Osteocyte (in vitro differentiated cells): ENCODE results near the gene RFNG. TPM values are rescaled to one million over a fixed set of nuclear protein-coding genes. Genes with fewer than 3 reads are reported as not detected.
"Not testable (repeated sequence)": the region's sequence is repeated elsewhere in the genome, so short reads cannot be mapped to it uniquely, and the experiment has no call there.

Experiments used
- DNase-seq: peaks from one replicate; pipeline ENCODE4 v3.0.0; 2021; ENCODE audit warnings: mixed read lengths; ENCODE audit not compliant: unreplicated experiment; ENCODE audit errors: extremely low spot score
- H3K27ac Mint-ChIP-seq: one replicate; pipeline ENCODE4 v1.8.0; 2021; ENCODE audit warnings: mild to moderate bottlenecking, mixed read lengths; ENCODE audit not compliant: unreplicated experiment
- H3K27me3 Mint-ChIP-seq: one replicate; pipeline ENCODE4 v1.8.0; 2021; ENCODE audit warnings: mixed read lengths; ENCODE audit not compliant: unreplicated experiment
- H3K36me3 Mint-ChIP-seq: one replicate; pipeline ENCODE4 v1.8.0; 2021; ENCODE audit warnings: mixed read lengths; ENCODE audit not compliant: unreplicated experiment
- H3K4me1 Mint-ChIP-seq: one replicate; pipeline ENCODE4 v1.8.0; 2021; ENCODE audit warnings: mixed read lengths; ENCODE audit not compliant: unreplicated experiment
- H3K4me3 Mint-ChIP-seq: one replicate; pipeline ENCODE4 v1.8.0; 2021; ENCODE audit warnings: mild to moderate bottlenecking, moderate library complexity, mixed read lengths; ENCODE audit not compliant: unreplicated experiment
- H3K9me3 Mint-ChIP-seq: one replicate; pipeline ENCODE4 v1.8.0; 2021; ENCODE audit warnings: mixed read lengths; ENCODE audit not compliant: unreplicated experiment
- total RNA-seq: library from RNA; stranded (reverse); gene quantifications from 2 replicates; pipeline ENCODE4 v1.2.1, GENCODE V29; 2021
- TF ChIP-seq, protein P1 (sequence below): fragments of 200-600 bp; sonication (generic); IDR thresholded peaks from 2 replicates; pipeline ENCODE4 v1.5.0; 2021; ENCODE audit warnings: antibody characterized with exemption, mild to moderate bottlenecking, moderate library complexity

Gene RFNG
- total RNA-seq, 1 donor from 2014 or later: 41.0 TPM

- TF ChIP-seq, protein P1, sequence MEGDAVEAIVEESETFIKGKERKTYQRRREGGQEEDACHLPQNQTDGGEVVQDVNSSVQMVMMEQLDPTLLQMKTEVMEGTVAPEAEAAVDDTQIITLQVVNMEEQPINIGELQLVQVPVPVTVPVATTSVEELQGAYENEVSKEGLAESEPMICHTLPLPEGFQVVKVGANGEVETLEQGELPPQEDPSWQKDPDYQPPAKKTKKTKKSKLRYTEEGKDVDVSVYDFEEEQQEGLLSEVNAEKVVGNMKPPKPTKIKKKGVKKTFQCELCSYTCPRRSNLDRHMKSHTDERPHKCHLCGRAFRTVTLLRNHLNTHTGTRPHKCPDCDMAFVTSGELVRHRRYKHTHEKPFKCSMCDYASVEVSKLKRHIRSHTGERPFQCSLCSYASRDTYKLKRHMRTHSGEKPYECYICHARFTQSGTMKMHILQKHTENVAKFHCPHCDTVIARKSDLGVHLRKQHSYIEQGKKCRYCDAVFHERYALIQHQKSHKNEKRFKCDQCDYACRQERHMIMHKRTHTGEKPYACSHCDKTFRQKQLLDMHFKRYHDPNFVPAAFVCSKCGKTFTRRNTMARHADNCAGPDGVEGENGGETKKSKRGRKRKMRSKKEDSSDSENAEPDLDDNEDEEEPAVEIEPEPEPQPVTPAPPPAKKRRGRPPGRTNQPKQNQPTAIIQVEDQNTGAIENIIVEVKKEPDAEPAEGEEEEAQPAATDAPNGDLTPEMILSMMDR: no peak
- H3K36me3 Mint-ChIP-seq: peaks cover 8% of the 10 kb centered on the region
- no peak for DNase-seq
- H3K27me3 Mint-ChIP-seq: no peaks in the 10 kb centered on the region
- H3K27ac Mint-ChIP-seq: no peak overlapping the region
- no peak overlapping the region for H3K4me3 Mint-ChIP-seq
- H3K9me3 Mint-ChIP-seq: no peaks in the 10 kb centered on the region
- H3K4me1 Mint-ChIP-seq: peaks cover 9% of the 10 kb centered on the region
Observed at GRCh38 chr17:82042649-82043048, 9.0 kb downstream of the RFNG start.

GRCh38 chr17:82041144-82041814 is 10.3 kb downstream of the RFNG start:
- no peaks in the 10 kb centered on the region for H3K9me3 Mint-ChIP-seq
- H3K4me3 Mint-ChIP-seq: no peak overlapping the region
- H3K4me1 Mint-ChIP-seq: peaks cover 11% of the 10 kb centered on the region
- no peaks in the 10 kb centered on the region for H3K36me3 Mint-ChIP-seq
- no peak for DNase-seq
- no peak overlapping the region for H3K27ac Mint-ChIP-seq
- no peaks in the 10 kb centered on the region for H3K27me3 Mint-ChIP-seq
- TF ChIP-seq, protein P1: no peak

- H3K27ac Mint-ChIP-seq: no peak overlapping the region
- H3K4me1 Mint-ChIP-seq: peaks cover 14% of the 10 kb centered on the region
- TF ChIP-seq, protein P1: no peak
- no peaks in the 10 kb centered on the region for H3K36me3 Mint-ChIP-seq
- H3K9me3 Mint-ChIP-seq: no peaks in the 10 kb centered on the region
- no peaks in the 10 kb centered on the region for H3K27me3 Mint-ChIP-seq
- no peak overlapping the region for H3K4me3 Mint-ChIP-seq
- no peak for DNase-seq
Observed at GRCh38 chr17:82039695-82040299, 11.8 kb downstream of the RFNG start.

- not testable (repeated sequence) for DNase-seq, H3K4me3 Mint-ChIP-seq, H3K27me3 Mint-ChIP-seq, H3K27ac Mint-ChIP-seq, H3K36me3 Mint-ChIP-seq, H3K9me3 Mint-ChIP-seq
- peaks cover 14% of the 10 kb centered on the region for H3K4me1 Mint-ChIP-seq
Observed at GRCh38 chr17:82038796-82039409, 12.7 kb downstream of the RFNG start.

DNA sequence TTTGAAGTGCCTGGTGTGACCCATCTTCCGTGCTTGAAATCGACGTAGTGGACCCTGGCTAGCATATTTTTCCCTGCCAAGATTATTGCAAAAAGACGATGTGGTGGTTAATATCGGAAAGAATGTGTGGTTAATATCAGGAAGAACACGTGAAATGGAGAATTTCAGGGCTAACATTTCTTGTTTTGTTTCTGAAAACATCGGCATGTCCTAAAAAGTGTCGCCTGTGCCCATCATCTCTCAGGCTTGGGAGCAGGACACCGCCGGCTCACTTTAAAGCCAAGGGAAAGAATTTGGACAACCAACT is 13.8 kb downstream of the RFNG start:
- Mint-ChIP-seq H3K4me3 (peak overlapping the region; percentile 73), H3K27me3 (no peaks in the 10 kb centered on the region), H3K36me3 (no peaks in the 10 kb centered on the region), H3K9me3 (no peaks in the 10 kb centered on the region), H3K27ac (peak overlapping the region; percentile 92), H3K4me1 (peaks cover 17% of the 10 kb centered on the region)
- no peak for DNase-seq
- TF ChIP-seq, protein P1: no peak
